ENCODE data around the gene PANK4.

Gene PANK4

DNA sequence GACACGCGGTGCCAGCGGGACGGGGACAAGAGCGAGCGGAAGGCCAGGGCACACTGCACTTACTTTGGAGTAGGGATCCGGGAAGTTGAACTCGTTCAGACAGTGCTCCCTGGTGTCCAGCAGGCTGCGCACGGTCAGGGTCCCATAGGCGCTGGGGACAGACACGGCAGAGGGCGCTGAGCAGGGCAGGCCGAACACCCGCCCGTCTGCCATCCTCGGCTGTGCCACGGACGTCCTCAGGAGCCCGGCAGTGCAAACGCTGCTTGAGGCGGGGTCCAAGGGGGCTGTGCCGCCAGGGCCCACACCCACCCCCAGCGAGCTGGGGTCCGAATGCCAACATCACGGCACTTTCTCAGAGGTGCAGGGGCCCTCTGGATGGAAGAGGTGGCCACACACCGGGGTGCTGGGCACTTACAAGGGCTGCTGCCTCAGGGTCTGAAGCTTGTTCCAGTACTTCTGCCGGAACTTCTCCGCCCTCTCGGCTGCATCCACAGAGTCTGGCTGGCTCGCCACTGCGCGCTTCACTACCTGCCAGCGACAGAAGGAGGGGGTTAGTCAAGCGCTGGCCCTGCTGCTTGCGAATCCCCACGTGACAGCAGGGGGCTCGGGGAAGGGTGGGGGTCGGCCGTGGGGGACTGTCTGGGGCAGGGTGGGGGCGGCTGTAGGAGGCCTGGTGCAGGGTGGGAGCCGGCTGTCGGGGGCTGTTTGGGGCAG, 12.3 kb downstream of the PANK4 start:
- no peak for DNase-seq
- Histone ChIP-seq H3K4me3 (ENCODE audit: low read length) (no peak overlapping the region), H3K9me2 (replicated peaks; ENCODE audit: insufficient read depth, low read length) (no peaks in the 10 kb centered on the region), H3K27ac (ENCODE audit: low read length) (no peak overlapping the region), H3K9me3 (replicated peaks; ENCODE audit: insufficient read depth, low read length) (no peaks in the 10 kb centered on the region), H3K27me3 (replicated peaks; ENCODE audit: insufficient read depth, low read length) (no peaks in the 10 kb centered on the region), H3K4me1 (ENCODE audit: low read length) (no peaks in the 10 kb centered on the region), H3K79me2 (ENCODE audit: low read length) (no peaks in the 10 kb centered on the region), H4K20me1 (ENCODE audit: insufficient read depth, low read length) (no peaks in the 10 kb centered on the region), H3K9ac (ENCODE audit: low read length) (no peak overlapping the region), H3K4me2 (ENCODE audit: low read depth, low read length) (no peak overlapping the region), H2AFZ (ENCODE audit: low read length) (no peak overlapping the region), H3K36me3 (replicated peaks; ENCODE audit: insufficient read depth, low read length) (0 out of 2 replicates have a peak, but pooled peaks cover 3% of the 10 kb centered on the region), H3F3A (ENCODE audit: insufficient read depth, low read length) (no peaks in the 10 kb centered on the region)
- TF ChIP-seq EZH2phosphoT487 (IDR thresholded peaks at IDR 0.05; ENCODE audit: low read length) (no peak), EZH2 (optimal IDR thresholded peaks at IDR 0.05; ENCODE audit: low read depth, low read length) (no peak)
- TF ChIP-seq, protein P1, sequence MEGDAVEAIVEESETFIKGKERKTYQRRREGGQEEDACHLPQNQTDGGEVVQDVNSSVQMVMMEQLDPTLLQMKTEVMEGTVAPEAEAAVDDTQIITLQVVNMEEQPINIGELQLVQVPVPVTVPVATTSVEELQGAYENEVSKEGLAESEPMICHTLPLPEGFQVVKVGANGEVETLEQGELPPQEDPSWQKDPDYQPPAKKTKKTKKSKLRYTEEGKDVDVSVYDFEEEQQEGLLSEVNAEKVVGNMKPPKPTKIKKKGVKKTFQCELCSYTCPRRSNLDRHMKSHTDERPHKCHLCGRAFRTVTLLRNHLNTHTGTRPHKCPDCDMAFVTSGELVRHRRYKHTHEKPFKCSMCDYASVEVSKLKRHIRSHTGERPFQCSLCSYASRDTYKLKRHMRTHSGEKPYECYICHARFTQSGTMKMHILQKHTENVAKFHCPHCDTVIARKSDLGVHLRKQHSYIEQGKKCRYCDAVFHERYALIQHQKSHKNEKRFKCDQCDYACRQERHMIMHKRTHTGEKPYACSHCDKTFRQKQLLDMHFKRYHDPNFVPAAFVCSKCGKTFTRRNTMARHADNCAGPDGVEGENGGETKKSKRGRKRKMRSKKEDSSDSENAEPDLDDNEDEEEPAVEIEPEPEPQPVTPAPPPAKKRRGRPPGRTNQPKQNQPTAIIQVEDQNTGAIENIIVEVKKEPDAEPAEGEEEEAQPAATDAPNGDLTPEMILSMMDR (IDR thresholded peaks at IDR 0.05; ENCODE audit: low read length) = no peak

DNA sequence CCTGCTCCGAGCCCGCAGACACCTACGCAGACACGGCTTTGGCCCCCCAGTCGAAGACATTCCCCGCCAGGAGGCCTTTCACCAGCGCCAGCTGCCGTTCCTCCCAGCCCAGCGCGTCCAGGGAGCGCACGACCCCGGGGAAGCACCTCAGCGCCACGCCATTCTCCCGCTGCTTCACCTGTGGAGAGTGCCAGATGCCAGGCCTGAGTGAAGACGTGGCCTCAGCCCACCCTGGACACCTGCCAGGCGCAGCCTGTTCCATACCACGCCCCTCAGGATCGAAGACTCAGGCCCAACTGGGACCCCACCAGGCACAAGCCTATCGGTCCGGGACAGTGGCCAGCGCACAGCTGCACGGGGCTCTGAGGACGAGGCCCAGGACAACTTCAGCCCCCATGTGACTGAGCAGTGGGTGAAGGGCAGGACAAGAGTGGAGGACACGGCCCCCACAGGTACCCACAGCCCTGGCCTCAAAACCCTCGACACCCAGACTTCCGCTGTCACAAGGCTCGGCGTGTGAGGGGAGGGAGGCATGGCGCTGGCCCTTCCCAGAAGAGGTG, 13.5 kb downstream of the PANK4 start:
- Histone ChIP-seq H3K4me2 (ENCODE audit: low read depth, low read length) (no peak overlapping the region), H3K36me3 (replicated peaks; ENCODE audit: insufficient read depth, low read length) (0 out of 2 replicates have a peak, but pooled peaks cover 3% of the 10 kb centered on the region), H3K9ac (ENCODE audit: low read length) (no peak overlapping the region)

DNA sequence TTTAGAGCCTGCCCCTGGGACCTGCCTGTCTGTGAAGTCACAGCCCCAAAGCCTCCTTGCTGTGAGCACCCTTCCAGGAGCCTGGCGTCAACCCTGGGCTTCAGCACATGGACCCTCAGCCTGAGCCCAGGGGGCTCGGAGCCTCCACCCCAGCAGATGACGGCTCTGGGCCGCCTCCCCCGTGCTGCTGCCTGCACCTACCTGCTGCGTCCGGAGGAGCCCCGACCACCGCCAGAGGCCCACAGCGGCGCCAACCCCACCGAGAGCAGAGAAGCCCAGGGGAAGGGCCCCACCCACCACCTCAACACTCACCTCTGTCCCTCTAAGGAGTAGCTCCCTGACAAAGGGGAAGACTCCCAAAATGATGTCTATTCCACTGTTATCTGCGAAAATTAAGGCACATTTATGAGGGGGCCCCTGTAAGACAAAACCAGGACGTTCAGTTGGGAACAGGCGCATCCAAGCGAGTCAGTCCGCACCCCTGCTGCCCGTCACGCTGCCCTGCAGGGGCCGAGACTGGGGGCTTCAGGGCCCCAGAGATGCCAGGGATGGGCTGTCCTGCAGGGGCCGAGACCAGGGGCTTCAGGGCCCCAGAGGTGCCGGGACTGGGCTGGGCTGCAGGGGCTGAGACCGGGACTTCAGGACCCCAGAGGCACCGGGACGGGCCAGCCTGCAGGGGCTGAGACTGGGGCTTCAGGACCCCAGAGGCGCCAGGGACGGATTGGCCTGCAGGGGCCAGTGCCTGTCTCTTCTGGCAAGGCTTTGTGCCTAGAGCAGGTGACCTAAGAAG, 15.8 kb downstream of the PANK4 start:
- TF ChIP-seq EZH2phosphoT487 (IDR thresholded peaks at IDR 0.05; ENCODE audit: low read length) (no peak), EZH2 (optimal IDR thresholded peaks at IDR 0.05; ENCODE audit: low read depth, low read length) (no peak)
- TF ChIP-seq, protein P1 (IDR thresholded peaks at IDR 0.05; ENCODE audit: low read length) = no peak
- Histone ChIP-seq H3K79me2 (ENCODE audit: low read length) (no peaks in the 10 kb centered on the region), H3K9me2 (replicated peaks; ENCODE audit: insufficient read depth, low read length) (no peaks in the 10 kb centered on the region), H3K9ac (ENCODE audit: low read length) (no peak overlapping the region), H4K20me1 (ENCODE audit: insufficient read depth, low read length) (no peaks in the 10 kb centered on the region), H3K4me3 (ENCODE audit: low read length) (no peak overlapping the region), H3K4me1 (ENCODE audit: low read length) (no peaks in the 10 kb centered on the region), H2AFZ (ENCODE audit: low read length) (no peak overlapping the region), H3K27me3 (replicated peaks; ENCODE audit: insufficient read depth, low read length) (no peaks in the 10 kb centered on the region), H3K4me2 (ENCODE audit: low read depth, low read length) (no peak overlapping the region), H3K36me3 (replicated peaks; ENCODE audit: insufficient read depth, low read length) (0 out of 2 replicates have a peak, but pooled peaks cover 3% of the 10 kb centered on the region), H3K27ac (ENCODE audit: low read length) (no peak overlapping the region), H3K9me3 (replicated peaks; ENCODE audit: insufficient read depth, low read length) (no peaks in the 10 kb centered on the region), H3F3A (ENCODE audit: insufficient read depth, low read length) (no peaks in the 10 kb centered on the region)
- no peak for DNase-seq

More for the DNA sequence above, 13.5 kb downstream of the PANK4 start:
- Histone ChIP-seq H3K9me2 (replicated peaks; ENCODE audit: insufficient read depth, low read length) (no peaks in the 10 kb centered on the region), H3K79me2 (ENCODE audit: low read length) (no peaks in the 10 kb centered on the region), H3K9me3 (replicated peaks; ENCODE audit: insufficient read depth, low read length) (no peaks in the 10 kb centered on the region), H3K4me3 (ENCODE audit: low read length) (no peak overlapping the region), H3K27me3 (replicated peaks; ENCODE audit: insufficient read depth, low read length) (no peaks in the 10 kb centered on the region), H4K20me1 (ENCODE audit: insufficient read depth, low read length) (no peaks in the 10 kb centered on the region), H2AFZ (ENCODE audit: low read length) (no peak overlapping the region), H3F3A (ENCODE audit: insufficient read depth, low read length) (no peaks in the 10 kb centered on the region), H3K4me1 (ENCODE audit: low read length) (no peaks in the 10 kb centered on the region), H3K27ac (ENCODE audit: low read length) (no peak overlapping the region)
- DNase-seq = no peak
- TF ChIP-seq, protein P1 (IDR thresholded peaks at IDR 0.05; ENCODE audit: low read length) = no peak
- TF ChIP-seq EZH2phosphoT487 (IDR thresholded peaks at IDR 0.05; ENCODE audit: low read length) = no peak
- no peak for TF ChIP-seq EZH2 (optimal IDR thresholded peaks at IDR 0.05; ENCODE audit: low read depth, low read length)

Measured in MM.1S (cell line).